ENCODE measurements around the gene MNAT1. TPM values are rescaled to one million over a fixed set of nuclear protein-coding genes. Genes with fewer than 3 reads are reported as not detected.

MNAT1 gene
- total and polyA plus RNA-seq, 3 donors from 2014 or later = 17.3 to 39.9 (median 36.0) TPM

- Histone ChIP-seq H3K4me3 (no peak overlapping the region), H3K27ac (no peak overlapping the region), H3K27me3 (no peaks in the 10 kb centered on the region), H3K4me1 (no peaks in the 10 kb centered on the region), H3K36me3 (ENCODE audit: low read depth, missing control alignments) (no peaks in the 10 kb centered on the region), H3K9me3 (no peaks in the 10 kb centered on the region)
- no peak for TF ChIP-seq CTCF (IDR thresholded peaks at IDR 0.05)
- no peak for TF ChIP-seq POLR2A (IDR thresholded peaks at IDR 0.05)
- intact Hi-C loops (cut with DNase I; ENCODE audit: low total_unique reads) = no loop called here
- no peak for DNase-seq
Observed at GRCh38 chr14:60965402-60965801, 230.8 kb downstream of the MNAT1 start.

- TF ChIP-seq POLR2A (IDR thresholded peaks at IDR 0.05) = no peak
- no peak for TF ChIP-seq CTCF (IDR thresholded peaks at IDR 0.05)
- H3K27me3 ChIP-seq = no peaks in the 10 kb centered on the region
- DNase-seq = no peak
Observed at GRCh38 chr14:60968099-60968498, 233.5 kb downstream of the MNAT1 start.

GRCh38 chr14:60968671-60969070 lies 234.1 kb downstream of the MNAT1 start:
- DNase-seq = no peak
- Histone ChIP-seq H3K9me3 (no peaks in the 10 kb centered on the region), H3K27ac (no peak overlapping the region), H3K27me3 (no peaks in the 10 kb centered on the region), H3K4me3 (no peak overlapping the region), H3K36me3 (ENCODE audit: low read depth, missing control alignments) (no peaks in the 10 kb centered on the region), H3K4me1 (no peaks in the 10 kb centered on the region)
- no peak for TF ChIP-seq CTCF (IDR thresholded peaks at IDR 0.05)
- no peak for TF ChIP-seq POLR2A (IDR thresholded peaks at IDR 0.05)
- intact Hi-C loops (cut with DNase I; ENCODE audit: low total_unique reads) = no loop called here

More at GRCh38 chr14:60968099-60968498, 233.5 kb downstream of the MNAT1 start:
- Histone ChIP-seq H3K36me3 (ENCODE audit: low read depth, missing control alignments) (no peaks in the 10 kb centered on the region), H3K4me1 (no peaks in the 10 kb centered on the region), H3K4me3 (no peak overlapping the region), H3K27ac (no peak overlapping the region), H3K9me3 (no peaks in the 10 kb centered on the region)
- WGBS, 2 donors = 74 to 75% methylated on average over 1 of the region's 1 CpG
- intact Hi-C loops (cut with DNase I; ENCODE audit: low total_unique reads) = no loop called here

GRCh38 chr14:60970146-60970545 lies 235.6 kb downstream of the MNAT1 start:
- Histone ChIP-seq H3K9me3 (no peaks in the 10 kb centered on the region), H3K27ac (no peak overlapping the region), H3K27me3 (no peaks in the 10 kb centered on the region), H3K36me3 (ENCODE audit: low read depth, missing control alignments) (no peaks in the 10 kb centered on the region), H3K4me1 (no peaks in the 10 kb centered on the region), H3K4me3 (no peak overlapping the region)
- TF ChIP-seq POLR2A (IDR thresholded peaks at IDR 0.05) (no peak), CTCF (IDR thresholded peaks at IDR 0.05) (no peak)
- no peak for DNase-seq
- intact Hi-C loops (cut with DNase I; ENCODE audit: low total_unique reads) = no loop called here
- WGBS, 2 donors = 84 to 88% methylated on average over 2 of the region's 2 CpGs

GRCh38 chr14:60971271-60971670 lies 236.7 kb downstream of the MNAT1 start:
- no peaks in the 10 kb centered on the region for H3K27me3 ChIP-seq
- no peaks in the 10 kb centered on the region for H3K36me3 ChIP-seq (ENCODE audit: low read depth, missing control alignments)
- TF ChIP-seq CTCF (IDR thresholded peaks at IDR 0.05) = no peak
- no peak for TF ChIP-seq POLR2A (IDR thresholded peaks at IDR 0.05)
- H3K4me1 ChIP-seq = no peaks in the 10 kb centered on the region
- no peaks in the 10 kb centered on the region for H3K9me3 ChIP-seq
- intact Hi-C loops (cut with DNase I; ENCODE audit: low total_unique reads) = no loop called here
- no peak overlapping the region for H3K4me3 ChIP-seq
- DNase-seq = no peak
- no peak overlapping the region for H3K27ac ChIP-seq
- WGBS, 2 donors = 33 to 36% methylated on average over 2 of the region's 2 CpGs

Measured in testis (tissue), 3 donors.